Neural cell (in vitro differentiated cells): ENCODE measurements around the gene FBRS. TPM values are rescaled to one million over a fixed set of nuclear protein-coding genes. Genes with fewer than 3 reads are reported as not detected.

Experiments
- H2AFZ ChIP-seq: fragments of 200-600, 300-800 bp; sonication (generic), shearing (Covaris generic); 2 replicates; pipeline ENCODE4 v1.6.0; 2014; ENCODE audit warnings: low read depth, mild to moderate bottlenecking, antibody characterized with exemption, low read length, moderate library complexity
- H3F3A ChIP-seq: fragments of 200-600 bp; shearing (Covaris generic); 2 replicates; pipeline ENCODE4 v1.6.1; 2016; ENCODE audit warnings: mild to moderate bottlenecking, moderate library complexity, mixed read lengths, antibody characterized with exemption, low read length; ENCODE audit not compliant: insufficient read depth, poor library complexity, severe bottlenecking
- H3K27ac ChIP-seq: fragments of 200-600, 300-800 bp; sonication (generic), shearing (Covaris generic); 2 replicates; pipeline ENCODE4 v1.5.1; 2014; ENCODE audit warnings: mild to moderate bottlenecking, low read length, moderate library complexity
- H3K27me3 ChIP-seq: fragments of 300-800, 200-600 bp; sonication (generic), shearing (Covaris generic); 2 replicates; pipeline ENCODE4 v1.6.0; 2014; ENCODE audit warnings: mild to moderate bottlenecking, low read depth, low read length, moderate library complexity; ENCODE audit not compliant: insufficient read depth
- H3K36me3 ChIP-seq: fragments of 300-800, 200-600 bp; sonication (generic), shearing (Covaris generic); 2 replicates; pipeline ENCODE4 v1.5.1; 2014; ENCODE audit warnings: mild to moderate bottlenecking, antibody characterized with exemption, low read length, moderate library complexity; ENCODE audit not compliant: insufficient read depth
- H3K4me2 ChIP-seq: fragments of 300-800, 200-600 bp; sonication (generic), shearing (Covaris generic); 2 replicates; pipeline ENCODE4 v1.6.0; 2014; ENCODE audit warnings: mild to moderate bottlenecking, low read length
- H3K4me3 ChIP-seq: fragments of 300-800, 200-600 bp; sonication (generic), shearing (Covaris generic); 2 replicates; pipeline ENCODE4 v1.5.1; 2014; ENCODE audit warnings: mild to moderate bottlenecking, low read length, moderate library complexity
- H3K79me2 ChIP-seq: fragments of 200-600 bp; shearing (Covaris generic); replicated peaks from 2 replicates; pipeline ENCODE4 v1.6.0; 2014; ENCODE audit warnings: mild to moderate bottlenecking, low read length, moderate library complexity; ENCODE audit not compliant: insufficient read depth
- H3K9ac ChIP-seq: fragments of 300-800, 200-600 bp; sonication (generic), shearing (Covaris generic); 2 replicates; pipeline ENCODE4 v1.6.1; 2016; ENCODE audit warnings: mild to moderate bottlenecking, low read length, mixed read lengths
- H3K9me2 ChIP-seq: fragments of 200-600 bp; shearing (Covaris generic); 2 replicates; pipeline ENCODE4 v1.6.1; 2016; ENCODE audit warnings: mild to moderate bottlenecking, low read length, mixed read lengths; ENCODE audit not compliant: insufficient read depth
- H3K9me3 ChIP-seq: fragments of 200-600, 300-800 bp; sonication (generic), shearing (Covaris generic); 2 replicates; pipeline ENCODE4 v1.6.1; 2016; ENCODE audit warnings: mild to moderate bottlenecking, mixed run types, low read length, moderate library complexity, mixed read lengths
- H4K20me1 ChIP-seq: fragments of 200-600 bp; shearing (Covaris generic); 2 replicates; pipeline ENCODE4 v1.6.1; 2016; ENCODE audit warnings: mild to moderate bottlenecking, mixed run types; ENCODE audit not compliant: insufficient read depth
- EP300 ChIP-seq: fragments of 450-650 bp; conservative IDR thresholded peaks from 2 replicates; pipeline ENCODE4 v1.6.1; 2014; ENCODE audit warnings: antibody characterized with exemption, mild to moderate bottlenecking, moderate library complexity; ENCODE audit not compliant: poor library complexity, severe bottlenecking
- EZH2 ChIP-seq: fragments of 200-600, 300-800 bp; shearing (Covaris generic), sonication (generic); IDR thresholded peaks from 2 replicates; pipeline ENCODE4 v1.6.1; 2014; ENCODE audit warnings: antibody characterized with exemption, low read length, borderline replicate concordance, mild to moderate bottlenecking; ENCODE audit not compliant: insufficient read depth, poor library complexity, severe bottlenecking
- MXI1 ChIP-seq: fragments of 450-650 bp; conservative IDR thresholded peaks from 2 replicates; pipeline ENCODE4 v1.6.1; 2014; ENCODE audit warnings: antibody characterized with exemption, mild to moderate bottlenecking; ENCODE audit not compliant: poor library complexity, severe bottlenecking
- POLR2AphosphoS5 ChIP-seq: IDR thresholded peaks from 2 replicates; pipeline ENCODE4 v1.6.1; 2012
- SMC3 ChIP-seq: fragments of 450-650 bp; conservative IDR thresholded peaks from 2 replicates; pipeline ENCODE4 v1.6.1; 2014; ENCODE audit warnings: antibody characterized with exemption, mild to moderate bottlenecking, moderate library complexity; ENCODE audit not compliant: poor library complexity
- TAF1 ChIP-seq: IDR thresholded peaks from 2 replicates; pipeline ENCODE4 v1.6.1; 2012; ENCODE audit warnings: low read depth
- polyA plus RNA-seq: library from polyadenylated mRNA; depleted of rRNA; stranded (reverse); fragments of >200 nt; gene quantifications from 2 replicates; pipeline ENCODE4 v1.2.3, GENCODE V29; 2014
- small RNA-seq, 3 experiments: library from RNA; depleted of rRNA; stranded (forward); fragments of <200 nt; gene quantifications; one replicate each; pipeline ENCODE3, GENCODE V24; 2012
- TF ChIP-seq, protein P1 (sequence below): IDR thresholded peaks from 2 replicates; pipeline ENCODE4 v1.6.1; 2012; ENCODE audit warnings: borderline replicate concordance

FBRS gene
- polyA plus RNA-seq, 1 donor from 2014 or later: 24.2 TPM

DNA sequence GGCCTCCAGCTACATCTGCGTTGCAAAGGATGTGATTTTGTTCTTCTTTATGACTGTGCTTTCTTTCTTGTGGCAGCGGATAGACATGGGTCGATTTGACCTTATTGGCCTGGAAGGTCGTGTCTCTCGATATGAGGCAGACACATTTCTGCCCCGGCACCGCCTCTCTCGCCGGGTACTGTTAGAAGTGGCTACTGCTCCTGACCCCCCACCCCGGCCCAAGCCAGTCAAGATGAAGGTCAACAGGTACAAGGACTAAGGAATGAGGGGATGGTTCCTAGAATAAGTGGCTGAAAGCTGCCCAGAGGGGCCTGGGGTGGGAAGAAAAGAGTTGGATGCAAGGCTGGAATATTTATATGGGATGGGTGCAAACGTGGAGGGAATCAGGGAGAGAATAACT is 61.9 kb downstream of the FBRS start:
- TF ChIP-seq POLR2AphosphoS5 (no peak), SMC3 (no peak), TAF1 (no peak), EP300 (no peak), EZH2 (no peak), MXI1 (no peak)
- TF ChIP-seq, protein P1, sequence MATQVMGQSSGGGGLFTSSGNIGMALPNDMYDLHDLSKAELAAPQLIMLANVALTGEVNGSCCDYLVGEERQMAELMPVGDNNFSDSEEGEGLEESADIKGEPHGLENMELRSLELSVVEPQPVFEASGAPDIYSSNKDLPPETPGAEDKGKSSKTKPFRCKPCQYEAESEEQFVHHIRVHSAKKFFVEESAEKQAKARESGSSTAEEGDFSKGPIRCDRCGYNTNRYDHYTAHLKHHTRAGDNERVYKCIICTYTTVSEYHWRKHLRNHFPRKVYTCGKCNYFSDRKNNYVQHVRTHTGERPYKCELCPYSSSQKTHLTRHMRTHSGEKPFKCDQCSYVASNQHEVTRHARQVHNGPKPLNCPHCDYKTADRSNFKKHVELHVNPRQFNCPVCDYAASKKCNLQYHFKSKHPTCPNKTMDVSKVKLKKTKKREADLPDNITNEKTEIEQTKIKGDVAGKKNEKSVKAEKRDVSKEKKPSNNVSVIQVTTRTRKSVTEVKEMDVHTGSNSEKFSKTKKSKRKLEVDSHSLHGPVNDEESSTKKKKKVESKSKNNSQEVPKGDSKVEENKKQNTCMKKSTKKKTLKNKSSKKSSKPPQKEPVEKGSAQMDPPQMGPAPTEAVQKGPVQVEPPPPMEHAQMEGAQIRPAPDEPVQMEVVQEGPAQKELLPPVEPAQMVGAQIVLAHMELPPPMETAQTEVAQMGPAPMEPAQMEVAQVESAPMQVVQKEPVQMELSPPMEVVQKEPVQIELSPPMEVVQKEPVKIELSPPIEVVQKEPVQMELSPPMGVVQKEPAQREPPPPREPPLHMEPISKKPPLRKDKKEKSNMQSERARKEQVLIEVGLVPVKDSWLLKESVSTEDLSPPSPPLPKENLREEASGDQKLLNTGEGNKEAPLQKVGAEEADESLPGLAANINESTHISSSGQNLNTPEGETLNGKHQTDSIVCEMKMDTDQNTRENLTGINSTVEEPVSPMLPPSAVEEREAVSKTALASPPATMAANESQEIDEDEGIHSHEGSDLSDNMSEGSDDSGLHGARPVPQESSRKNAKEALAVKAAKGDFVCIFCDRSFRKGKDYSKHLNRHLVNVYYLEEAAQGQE: no peak
- no peak overlapping the region for H2AFZ ChIP-seq
- H3F3A ChIP-seq: no peaks in the 10 kb centered on the region
- no peaks in the 10 kb centered on the region for H3K27me3 ChIP-seq
- peaks cover 5% of the 10 kb centered on the region for H3K36me3 ChIP-seq
- H3K27ac ChIP-seq: no peak overlapping the region
- no peak overlapping the region for H3K4me2 ChIP-seq
- no peak overlapping the region for H3K9ac ChIP-seq
- H3K9me2 ChIP-seq: no peaks in the 10 kb centered on the region
- H4K20me1 ChIP-seq: no peaks in the 10 kb centered on the region
- H3K4me3 ChIP-seq: no peak overlapping the region
- no peaks in the 10 kb centered on the region for H3K9me3 ChIP-seq
- H3K79me2 ChIP-seq: no peaks in the 10 kb centered on the region

Small RNA genes lying within 50 kb of the gene (small RNA-seq; reads per million reads assigned to genes)
- gene AC093249.1: 0 reads per million in 3 experiments
- gene RNU6-1043P: 0 reads per million in 3 experiments
- gene RNU6-416P: 0 reads per million in 3 experiments
- 273 to 1,097 (median 300) reads per million in 3 experiments for gene SNORA30

Other genes with a start within 250 kb of the FBRS start
- 47.3 and 60.4 TPM in 2 replicates for gene DCTPP1, start 228.4 kb upstream of the FBRS start, polyA plus RNA-seq
- 9.8 and 11.1 TPM in 2 replicates for gene SEPHS2, start 212.6 kb upstream of the FBRS start, polyA plus RNA-seq
- gene ITGAL, start 185.7 kb upstream of the FBRS start, polyA plus RNA-seq: not detected in 2 replicates
- 54.4 and 56.5 TPM in 2 replicates for gene ZNF768, start 131.9 kb upstream of the FBRS start, polyA plus RNA-seq
- 5.7 and 8.4 TPM in 2 replicates for gene ZNF747, start 123.6 kb upstream of the FBRS start, polyA plus RNA-seq
- 10.5 and 14.9 TPM in 2 replicates for gene ZNF764, start 100.1 kb upstream of the FBRS start, polyA plus RNA-seq
- gene ZNF688, start 86.7 kb upstream of the FBRS start, polyA plus RNA-seq: 26.9 and 28.4 TPM in 2 replicates
- 26.4 and 44.1 TPM in 2 replicates for gene ZNF785, start 72.7 kb upstream of the FBRS start, polyA plus RNA-seq
- 10.6 and 13.9 TPM in 2 replicates for gene ZNF689, start 48.0 kb upstream of the FBRS start, polyA plus RNA-seq
- gene PRR14, start 7.5 kb upstream of the FBRS start, polyA plus RNA-seq: 23.3 and 31.2 TPM in 2 replicates
- gene SRCAP, start 40.7 kb downstream of the FBRS start, polyA plus RNA-seq: 0.76 and 2.4 TPM in 2 replicates
- gene PHKG2, start 90.0 kb downstream of the FBRS start, polyA plus RNA-seq: 41.5 and 55.2 TPM in 2 replicates
- 17.0 and 23.3 TPM in 2 replicates for gene CFAP119, start 103.6 kb downstream of the FBRS start, polyA plus RNA-seq
- 85.2 and 94.4 TPM in 2 replicates for gene RNF40, start 103.9 kb downstream of the FBRS start, polyA plus RNA-seq
- 10.4 and 14.1 TPM in 2 replicates for gene ZNF629, start 128.8 kb downstream of the FBRS start, polyA plus RNA-seq
- gene BCL7C, start 235.6 kb downstream of the FBRS start, polyA plus RNA-seq: 39.2 and 44.9 TPM in 2 replicates
- gene CTF1, start 238.2 kb downstream of the FBRS start, polyA plus RNA-seq: not detected in 2 replicates